Measurements from ENCODE around the gene GFOD1. TPM values are rescaled to one million over a fixed set of nuclear protein-coding genes. Genes with fewer than 3 reads are reported as not detected.

The GFOD1 gene
- total and polyA plus RNA-seq, 8 donors, result 5.7 to 19.6 (median 8.2) TPM

GRCh38 chr6:13412211-13412610, 75.2 kb downstream of the GFOD1 start:
- intact Hi-C loops (cut with DNase I), result no loop called here
- no peaks in the 10 kb centered on the region for H3K9me3 ChIP-seq
- no peak for TF ChIP-seq CTCF (IDR thresholded peaks at IDR 0.05)
- H3K4me1 ChIP-seq, result peaks cover 12 to 62% of the 10 kb centered on the region in 2 donors
- no peaks in the 10 kb centered on the region for H3K27me3 ChIP-seq
- DNase-seq (no peak), ATAC-seq (no peak)
- H3K27ac ChIP-seq, result peak overlapping the region in 1 of 2 donors; percentile 68
- H3K36me3 ChIP-seq, result no peaks in the 10 kb centered on the region
- no peak overlapping the region for H3K4me3 ChIP-seq

- TF ChIP-seq CTCF (IDR thresholded peaks at IDR 0.05), result no peak
- intact Hi-C loops (cut with DNase I), result no loop called here
- H3K4me1 ChIP-seq, result peaks cover 14 to 69% of the 10 kb centered on the region in 2 donors
- no peak for DNase-seq
- no peaks in the 10 kb centered on the region for H3K27me3 ChIP-seq
- no peaks in the 10 kb centered on the region for H3K36me3 ChIP-seq
- no peak for ATAC-seq
- no peaks in the 10 kb centered on the region for H3K9me3 ChIP-seq
- H3K4me3 ChIP-seq, result no peak overlapping the region
- peak overlapping the region in 1 of 2 donors; percentile 68 for H3K27ac ChIP-seq
These were observed 75.9 kb downstream of the GFOD1 start for GRCh38 chr6:13411484-13411883.

- no peaks in the 10 kb centered on the region for H3K27me3 ChIP-seq
- no peak overlapping the region for H3K27ac ChIP-seq
- no peaks in the 10 kb centered on the region for H3K9me3 ChIP-seq
- no peak overlapping the region for H3K4me3 ChIP-seq
- ATAC-seq (no peak), DNase-seq (no peak)
- peaks cover 14 to 84% of the 10 kb centered on the region in 2 donors for H3K4me1 ChIP-seq
- no peaks in the 10 kb centered on the region for H3K36me3 ChIP-seq
- no peak for TF ChIP-seq CTCF (IDR thresholded peaks at IDR 0.05)
- intact Hi-C loops (cut with DNase I), result no loop called here
These were observed 77.4 kb downstream of the GFOD1 start for GRCh38 chr6:13409991-13410390.

GRCh38 chr6:13407709-13408695, 79.4 kb downstream of the GFOD1 start:
- Histone ChIP-seq H3K27ac (peak overlapping the region; percentile 51 to 83), H3K27me3 (no peaks in the 10 kb centered on the region), H3K4me3 (no peak overlapping the region), H3K4me1 (peaks cover 14 to 83% of the 10 kb centered on the region in 2 donors), H3K36me3 (no peaks in the 10 kb centered on the region), H3K9me3 (no peaks in the 10 kb centered on the region)
- DNase-seq, result peak in 1 of 4 donors; percentile 55
- TF ChIP-seq CTCF (IDR thresholded peaks at IDR 0.05), result no peak
- intact Hi-C loops (cut with DNase I), result no loop called here
- ATAC-seq, result peak; percentile 77

GRCh38 chr6:13407368-13407708, 80.1 kb downstream of the GFOD1 start:
- no peak for TF ChIP-seq CTCF (IDR thresholded peaks at IDR 0.05)
- intact Hi-C loops (cut with DNase I), result no loop called here
- peak overlapping the region; percentile 51 to 83 for H3K27ac ChIP-seq
- H3K4me3 ChIP-seq, result no peak overlapping the region
- no peak for DNase-seq
- H3K4me1 ChIP-seq, result peaks cover 14 to 76% of the 10 kb centered on the region in 2 donors
- no peaks in the 10 kb centered on the region for H3K9me3 ChIP-seq
- no peaks in the 10 kb centered on the region for H3K36me3 ChIP-seq
- no peaks in the 10 kb centered on the region for H3K27me3 ChIP-seq
- ATAC-seq, result no peak
